ENCODE data around the gene SAPCD1. TPM values are rescaled to one million over a fixed set of nuclear protein-coding genes. Genes with fewer than 3 reads are reported as not detected.
"Not testable (repeated sequence)": the region's sequence is repeated elsewhere in the genome, so short reads cannot be mapped to it uniquely, and the experiment has no call there.

The SAPCD1 gene
- total RNA-seq, 1 donor from 2014 or later, result 1.2 TPM

- H3K4me3 ChIP-seq (ENCODE audit: insufficient read depth, low read depth, low read length), result no peak overlapping the region
- H3K9me3 Mint-ChIP-seq (ENCODE audit: unreplicated experiment), result no peaks in the 10 kb centered on the region
- peaks cover 3% of the 10 kb centered on the region for H3K36me3 Mint-ChIP-seq (ENCODE audit: low read depth, unreplicated experiment)
- no peak overlapping the region for H3K27ac Mint-ChIP-seq (ENCODE audit: unreplicated experiment)
- H3K27me3 Mint-ChIP-seq (ENCODE audit: low read depth, unreplicated experiment), result no peaks in the 10 kb centered on the region
- peaks cover 11% of the 10 kb centered on the region for H3K4me1 Mint-ChIP-seq (ENCODE audit: low read depth, unreplicated experiment)
- FAIRE-seq, result no peak
- no peak overlapping the region for H3K9ac ChIP-seq (ENCODE audit: low read length)
- no peak overlapping the region for H3K4me2 ChIP-seq (ENCODE audit: low read length)
- no peak overlapping the region for H2AFZ ChIP-seq (ENCODE audit: low read depth, low read length)
- no peak for TF ChIP-seq CTCF (IDR thresholded peaks at IDR 0.05; ENCODE audit: insufficient read depth, low read depth, low read length)
- TF ChIP-seq EZH2 (IDR thresholded peaks at IDR 0.05; ENCODE audit: insufficient read depth, low read length), result no peak
- H3K4me1 ChIP-seq (ENCODE audit: insufficient read depth, low read length), result peaks cover 21% of the 10 kb centered on the region
- no peak overlapping the region for H3K27ac ChIP-seq (ENCODE audit: low read depth, low read length)
- no peak for DNase-seq (ENCODE audit: low read depth)
- peaks cover 8% of the 10 kb centered on the region for H3K36me3 ChIP-seq (ENCODE audit: insufficient read depth, low read length)
- peaks cover 38% of the 10 kb centered on the region for H3K79me2 ChIP-seq (ENCODE audit: insufficient read depth, low read length)
- H3K27me3 ChIP-seq (ENCODE audit: insufficient read depth, low read length), result no peaks in the 10 kb centered on the region
- no peaks in the 10 kb centered on the region for H3K9me3 ChIP-seq (ENCODE audit: insufficient read depth, low read depth, low read length)
- H4K20me1 ChIP-seq (ENCODE audit: insufficient read depth, low read length), result peaks cover 4% of the 10 kb centered on the region
- H3K4me3 Mint-ChIP-seq (ENCODE audit: unreplicated experiment), result peak overlapping the region; percentile 64
Measured at GRCh38 chr6:31796993-31797385, 34.5 kb downstream of the SAPCD1 start.

- Histone ChIP-seq H3K79me2 (ENCODE audit: insufficient read depth, low read length) (peaks cover 33% of the 10 kb centered on the region), H4K20me1 (ENCODE audit: insufficient read depth, low read length) (no peaks in the 10 kb centered on the region), H3K27me3 (ENCODE audit: insufficient read depth, low read length) (no peaks in the 10 kb centered on the region), H3K9ac (ENCODE audit: low read length) (no peak overlapping the region), H3K9me3 (ENCODE audit: insufficient read depth, low read depth, low read length) (no peaks in the 10 kb centered on the region), H3K4me3 (ENCODE audit: insufficient read depth, low read depth, low read length) (no peak overlapping the region), H3K27ac (ENCODE audit: low read depth, low read length) (no peak overlapping the region), H3K36me3 (ENCODE audit: insufficient read depth, low read length) (peaks cover 5% of the 10 kb centered on the region), H3K4me2 (ENCODE audit: low read length) (no peak overlapping the region), H3K4me1 (ENCODE audit: insufficient read depth, low read length) (peaks cover 16% of the 10 kb centered on the region), H2AFZ (ENCODE audit: low read depth, low read length) (no peak overlapping the region)
- Mint-ChIP-seq H3K4me1 (ENCODE audit: low read depth, unreplicated experiment) (peaks cover 10% of the 10 kb centered on the region), H3K27ac (ENCODE audit: unreplicated experiment) (no peak overlapping the region), H3K4me3 (ENCODE audit: unreplicated experiment) (no peak overlapping the region), H3K9me3 (ENCODE audit: unreplicated experiment) (no peaks in the 10 kb centered on the region), H3K27me3 (ENCODE audit: low read depth, unreplicated experiment) (no peaks in the 10 kb centered on the region), H3K36me3 (ENCODE audit: low read depth, unreplicated experiment) (peaks cover 2% of the 10 kb centered on the region)
- DNase-seq (ENCODE audit: low read depth) (no peak), FAIRE-seq (no peak)
- TF ChIP-seq EZH2 (IDR thresholded peaks at IDR 0.05; ENCODE audit: insufficient read depth, low read length) (no peak), CTCF (IDR thresholded peaks at IDR 0.05; ENCODE audit: insufficient read depth, low read depth, low read length) (no peak)
Measured at GRCh38 chr6:31797588-31797987, 35.1 kb downstream of the SAPCD1 start.

GRCh38 chr6:31799781-31800180 lies 37.3 kb downstream of the SAPCD1 start:
- Histone ChIP-seq H3K4me1 (ENCODE audit: insufficient read depth, low read length) (peaks cover 5% of the 10 kb centered on the region), H2AFZ (ENCODE audit: low read depth, low read length) (no peak overlapping the region), H3K9me3 (ENCODE audit: insufficient read depth, low read depth, low read length) (no peaks in the 10 kb centered on the region), H3K9ac (ENCODE audit: low read length) (no peak overlapping the region), H3K36me3 (ENCODE audit: insufficient read depth, low read length) (peaks cover 11% of the 10 kb centered on the region), H3K27ac (ENCODE audit: low read depth, low read length) (no peak overlapping the region), H3K27me3 (ENCODE audit: insufficient read depth, low read length) (no peaks in the 10 kb centered on the region), H3K79me2 (ENCODE audit: insufficient read depth, low read length) (peaks cover 21% of the 10 kb centered on the region), H4K20me1 (ENCODE audit: insufficient read depth, low read length) (no peaks in the 10 kb centered on the region), H3K4me3 (ENCODE audit: insufficient read depth, low read depth, low read length) (no peak overlapping the region), H3K4me2 (ENCODE audit: low read length) (no peak overlapping the region)
- Mint-ChIP-seq H3K4me1 (ENCODE audit: low read depth, unreplicated experiment) (peaks cover 1% of the 10 kb centered on the region), H3K9me3 (ENCODE audit: unreplicated experiment) (no peaks in the 10 kb centered on the region), H3K4me3 (ENCODE audit: unreplicated experiment) (no peak overlapping the region), H3K27me3 (ENCODE audit: low read depth, unreplicated experiment) (no peaks in the 10 kb centered on the region), H3K27ac (ENCODE audit: unreplicated experiment) (no peak overlapping the region), H3K36me3 (ENCODE audit: low read depth, unreplicated experiment) (no peaks in the 10 kb centered on the region)
- DNase-seq (ENCODE audit: low read depth), result peak; percentile 28
- no peak for FAIRE-seq
- TF ChIP-seq CTCF (IDR thresholded peaks at IDR 0.05; ENCODE audit: insufficient read depth, low read depth, low read length) (no peak), EZH2 (IDR thresholded peaks at IDR 0.05; ENCODE audit: insufficient read depth, low read length) (no peak)

GRCh38 chr6:31801031-31801927 lies 38.8 kb downstream of the SAPCD1 start:
- H3K36me3 Mint-ChIP-seq (ENCODE audit: low read depth, unreplicated experiment), result not testable (repeated sequence)
- peaks cover 11% of the 10 kb centered on the region for H3K36me3 ChIP-seq (ENCODE audit: insufficient read depth, low read length)

More at GRCh38 chr6:31801031-31801927, 38.8 kb downstream of the SAPCD1 start:
- H2AFZ ChIP-seq (ENCODE audit: low read depth, low read length); H3K27ac ChIP-seq (ENCODE audit: low read depth, low read length); H3K9me3 Mint-ChIP-seq (ENCODE audit: unreplicated experiment); H3K4me2 ChIP-seq (ENCODE audit: low read length); H3K27me3 Mint-ChIP-seq (ENCODE audit: low read depth, unreplicated experiment); DNase-seq (ENCODE audit: low read depth); H3K27me3 ChIP-seq (ENCODE audit: insufficient read depth, low read length); H3K4me1 ChIP-seq (ENCODE audit: insufficient read depth, low read length); H3K4me1 Mint-ChIP-seq (ENCODE audit: low read depth, unreplicated experiment); H4K20me1 ChIP-seq (ENCODE audit: insufficient read depth, low read length); H3K9me3 ChIP-seq (ENCODE audit: insufficient read depth, low read depth, low read length); H3K9ac ChIP-seq (ENCODE audit: low read length); H3K4me3 Mint-ChIP-seq (ENCODE audit: unreplicated experiment); H3K4me3 ChIP-seq (ENCODE audit: insufficient read depth, low read depth, low read length); FAIRE-seq; H3K27ac Mint-ChIP-seq (ENCODE audit: unreplicated experiment): not testable (repeated sequence)
- H3K79me2 ChIP-seq (ENCODE audit: insufficient read depth, low read length), result peaks cover 24% of the 10 kb centered on the region

Measured in astrocyte (in vitro differentiated cells and primary cell).